HG02870 (cell line): ENCODE measurements around the gene DCAF16.
"Not testable (repeated sequence)": the region's sequence is repeated elsewhere in the genome, so short reads cannot be mapped to it uniquely, and the experiment has no call there.

ENCODE experiments used
- ATAC-seq: cut with Tn5 transposase; IDR thresholded peaks from one replicate; pipeline ENCODE4 v1.9.1; 2021; ENCODE audit warnings: mild to moderate bottlenecking, moderate library complexity; ENCODE audit not compliant: unreplicated experiment

The DCAF16 gene

DNA sequence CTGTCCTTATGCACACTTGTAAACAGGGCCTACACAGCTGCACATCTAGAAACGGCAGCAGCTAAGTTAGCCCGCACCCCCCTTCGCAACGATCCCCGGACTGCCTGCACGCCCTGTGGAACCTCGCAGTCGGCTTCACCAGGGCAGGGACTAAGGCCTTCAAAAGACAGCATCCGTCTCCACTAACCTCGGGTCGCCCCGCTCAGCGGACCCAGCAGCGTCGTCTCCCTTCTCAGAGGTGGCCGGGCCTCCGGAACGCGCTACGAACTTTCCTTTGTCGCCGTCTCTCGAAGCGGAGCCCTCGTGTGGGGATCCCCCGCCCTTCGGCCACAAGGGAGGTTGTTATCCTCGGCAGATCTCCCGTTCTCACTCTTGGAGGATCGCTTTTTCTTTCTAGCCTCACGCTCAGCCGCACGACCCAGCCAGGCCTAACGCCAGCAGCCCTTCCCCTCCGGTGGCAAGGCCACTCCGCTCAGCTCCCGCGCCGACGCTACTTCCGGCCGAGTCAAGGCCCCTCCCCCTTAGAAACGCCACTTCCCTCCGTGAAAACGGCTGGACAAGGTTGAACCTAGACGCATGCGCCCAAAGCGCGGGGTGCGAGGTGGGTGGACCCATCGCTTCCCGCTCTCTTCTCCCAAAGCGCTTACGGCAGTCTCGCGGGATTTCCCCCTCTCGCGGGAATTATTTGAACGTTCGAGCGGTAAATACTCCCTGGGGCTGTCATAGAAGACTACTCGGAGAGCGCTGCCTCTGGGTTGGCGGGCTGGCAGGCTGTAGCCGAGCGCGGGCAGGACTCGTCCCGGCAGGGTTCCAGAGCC lies at the start of gene DCAF16, which contains the start of gene NCAPG:
Gene DCAF16, minus strand, starts transcription at position 498 of the 818 bp plus-strand sequence. CDS start 6,616 bp downstream, outside the sequence.
Gene NCAPG, plus strand, starts transcription at position 720 of the 818 bp plus-strand sequence. CDS start 99 bp downstream, outside the sequence.
- peak; percentile 86 for ATAC-seq

- ATAC-seq = no peak
These were observed 49.3 kb upstream of the DCAF16 start for GRCh38 chr4:17859793-17860406.

DNA sequence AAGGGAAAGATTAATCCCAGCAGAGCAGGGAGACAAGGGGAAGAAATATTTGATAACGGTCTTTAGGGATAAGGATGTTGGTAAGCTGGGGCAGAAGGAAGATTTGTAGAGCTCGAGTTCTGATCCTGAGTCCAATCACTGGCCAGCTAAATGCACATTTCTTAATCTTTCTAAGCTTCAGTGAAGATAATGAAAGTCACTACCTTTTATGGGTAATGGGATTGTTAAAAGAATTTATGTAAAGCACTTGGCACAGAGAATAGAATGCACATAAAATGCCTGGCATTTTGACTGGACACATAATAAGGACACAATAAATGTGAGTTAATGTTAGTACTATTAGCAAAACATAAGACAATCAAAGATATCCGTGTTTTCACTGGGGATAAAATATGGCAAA lies 43.5 kb upstream of the DCAF16 start:
- ATAC-seq = no peak

- no peak for ATAC-seq
These were observed 41.4 kb upstream of the DCAF16 start for GRCh38 chr4:17851959-17852358.

DNA sequence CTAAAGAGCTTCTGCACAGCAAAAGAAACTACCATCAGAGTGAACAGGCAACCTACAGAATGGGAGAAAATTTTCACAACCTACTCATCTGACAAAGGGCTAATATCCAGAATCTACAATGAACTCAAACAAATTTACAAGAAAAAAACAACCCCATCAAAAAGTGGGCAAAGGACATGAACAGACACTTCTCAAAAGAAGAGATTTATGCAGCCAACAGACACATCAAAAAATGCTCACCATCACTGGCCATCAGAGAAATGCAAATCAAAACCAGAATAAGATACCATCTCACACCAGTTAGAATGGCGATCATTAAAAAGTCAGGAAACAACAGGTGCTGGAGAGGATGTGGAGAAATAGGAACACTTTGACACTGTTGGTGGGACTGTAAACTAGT lies 39.7 kb upstream of the DCAF16 start:
- not testable (repeated sequence) for ATAC-seq

GRCh38 chr4:17846266-17846665 lies 35.7 kb upstream of the DCAF16 start:
- no peak for ATAC-seq

DNA sequence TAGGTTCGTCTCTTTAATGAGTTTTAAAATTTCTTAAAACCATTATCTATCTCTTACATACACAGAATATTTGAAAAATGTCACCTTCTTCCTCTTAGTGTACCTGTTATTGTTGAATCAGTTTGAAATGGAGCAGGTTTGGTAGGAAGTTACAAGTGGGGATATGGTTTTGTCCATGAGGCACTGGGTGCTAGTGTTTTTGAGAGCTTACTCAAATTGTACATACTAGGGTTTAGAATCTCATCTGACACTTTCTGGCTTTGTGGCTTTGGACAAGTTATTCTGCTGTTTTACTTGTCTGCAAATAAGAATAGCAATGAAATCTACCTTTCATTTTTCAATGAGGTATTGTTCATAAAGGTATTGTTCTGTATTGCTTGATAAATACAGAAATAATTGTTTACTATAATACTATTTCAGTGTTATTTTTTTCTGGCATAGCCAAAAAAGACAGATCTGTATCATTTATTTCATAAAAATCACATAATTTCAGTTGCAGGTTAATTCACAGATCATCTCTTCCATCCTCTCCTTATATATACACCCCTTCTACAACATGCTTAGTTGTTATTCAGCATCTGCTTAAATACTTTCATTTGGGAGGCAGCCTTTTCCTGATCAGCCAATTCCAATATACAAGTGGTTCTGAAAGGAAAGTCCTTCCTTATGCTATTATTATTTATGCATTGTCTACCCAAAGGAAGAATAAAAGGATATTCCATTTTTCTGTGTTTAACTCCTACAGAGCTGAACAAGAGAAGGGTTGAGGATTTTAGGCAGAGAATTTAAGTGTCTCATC lies 13.5 kb upstream of the DCAF16 start:
- ATAC-seq = no peak

GRCh38 chr4:17817027-17817426 lies 6.5 kb upstream of the DCAF16 start:
- ATAC-seq = peak; percentile 81

- no peak for ATAC-seq
These were observed 5.6 kb upstream of the DCAF16 start for GRCh38 chr4:17816142-17816541.

DNA sequence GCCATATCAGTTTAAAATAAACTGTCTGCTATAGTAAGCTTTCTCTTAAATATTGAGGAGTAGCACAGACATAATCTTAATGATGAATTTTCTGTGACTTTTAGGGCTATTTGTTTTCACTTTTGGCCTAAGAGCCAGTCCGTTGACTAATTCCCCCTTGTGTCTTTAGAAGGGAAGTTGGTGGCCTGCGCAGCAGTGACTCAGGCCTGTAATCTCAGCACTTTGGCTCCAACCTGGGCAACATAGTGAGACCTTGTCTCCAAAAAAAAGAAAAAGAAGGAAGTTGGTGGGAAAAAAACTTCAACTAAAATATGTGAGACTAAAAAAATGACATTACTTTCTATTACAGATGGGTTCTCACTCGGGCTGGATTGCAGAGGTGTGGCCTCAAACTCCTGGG lies 3.6 kb upstream of the DCAF16 start:
- ATAC-seq = no peak

DNA sequence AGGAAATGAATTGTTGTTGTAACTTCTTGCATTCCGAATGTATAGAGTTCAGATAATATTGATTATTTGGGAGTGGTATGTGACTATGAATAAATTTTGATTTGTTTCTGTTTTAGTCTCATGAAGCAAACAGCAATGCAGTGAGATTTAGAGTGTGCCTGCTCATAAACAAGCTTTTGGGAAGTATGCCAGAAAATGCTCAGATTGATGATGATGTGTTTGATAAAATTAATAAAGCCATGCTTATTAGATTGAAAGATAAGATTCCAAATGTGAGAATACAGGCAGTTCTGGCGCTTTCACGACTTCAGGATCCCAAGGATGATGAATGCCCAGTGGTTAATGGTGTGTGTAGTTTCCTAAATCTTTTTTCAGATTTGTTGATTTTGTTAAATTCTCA lies 2.2 kb upstream of the DCAF16 start:
- no peak for ATAC-seq

- no peak for ATAC-seq
These were observed 1.6 kb upstream of the DCAF16 start for GRCh38 chr4:17812125-17812524.

DNA sequence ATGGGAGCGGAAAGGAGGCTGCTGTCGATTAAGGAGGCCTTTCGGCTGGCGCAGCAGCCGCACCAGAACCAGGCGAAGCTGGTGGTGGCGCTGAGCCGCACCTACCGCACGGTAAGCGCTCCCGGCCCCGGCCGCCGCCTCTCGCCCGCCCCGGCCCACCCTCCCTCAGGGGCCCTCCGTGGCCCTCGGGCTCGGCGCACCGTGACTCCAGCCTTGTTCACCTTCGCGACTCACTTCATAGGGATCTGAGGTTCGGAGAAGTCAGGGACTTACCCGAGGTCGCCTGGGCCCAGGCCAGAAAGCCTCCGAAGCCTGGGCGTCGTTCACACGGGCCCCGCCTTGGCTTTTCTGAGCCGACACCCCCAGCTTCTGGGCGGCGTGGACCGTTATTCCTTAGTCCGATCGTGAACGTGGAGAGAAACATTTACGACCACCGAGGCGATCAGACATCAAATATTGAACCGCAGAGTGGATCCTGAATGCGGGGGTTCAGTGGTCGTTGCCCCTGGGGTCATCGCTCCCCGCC lies 584 bp upstream of the DCAF16 start:
- peak; percentile 27 for ATAC-seq

DNA sequence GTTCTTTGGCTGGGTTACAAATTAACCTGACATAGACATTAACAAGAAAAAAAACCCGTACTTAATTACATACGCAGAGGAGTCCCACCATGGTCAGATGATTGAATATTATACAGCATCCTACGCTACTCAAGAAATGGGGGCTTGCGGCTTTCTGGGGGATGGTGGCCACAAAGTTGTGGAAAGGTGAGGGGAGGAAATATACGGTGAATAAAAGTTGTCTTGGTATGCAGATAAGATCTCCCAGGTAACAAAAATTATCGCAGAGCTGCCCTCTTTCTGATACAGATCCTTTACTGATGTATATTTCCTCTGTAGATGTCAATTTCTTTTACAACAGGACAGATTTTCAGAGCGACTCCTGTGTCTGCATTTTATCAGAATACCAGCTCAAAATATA lies 890 bp downstream of the DCAF16 start:
- ATAC-seq = no peak

DNA sequence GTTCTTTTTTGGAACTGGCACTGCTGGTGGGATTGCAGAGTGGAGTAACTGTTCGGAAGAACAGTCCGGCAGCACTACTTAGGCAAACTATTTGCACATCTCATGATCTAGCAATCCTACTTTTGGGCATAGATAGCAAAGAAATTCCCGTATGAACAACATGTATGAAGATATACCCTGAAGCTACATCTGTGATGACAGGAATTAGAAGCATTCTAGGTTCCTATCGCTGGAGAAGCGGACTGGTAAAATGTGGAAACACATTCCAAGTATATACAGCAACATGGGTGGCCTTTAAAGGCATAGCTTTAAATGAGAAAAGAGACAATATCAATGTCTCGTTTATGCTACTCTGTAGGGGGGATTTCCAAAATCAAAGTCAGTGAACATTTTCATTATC lies 3.1 kb downstream of the DCAF16 start:
- no peak for ATAC-seq

- ATAC-seq = peak; percentile 14
These were observed 4.9 kb downstream of the DCAF16 start for GRCh38 chr4:17805580-17806155.

DNA sequence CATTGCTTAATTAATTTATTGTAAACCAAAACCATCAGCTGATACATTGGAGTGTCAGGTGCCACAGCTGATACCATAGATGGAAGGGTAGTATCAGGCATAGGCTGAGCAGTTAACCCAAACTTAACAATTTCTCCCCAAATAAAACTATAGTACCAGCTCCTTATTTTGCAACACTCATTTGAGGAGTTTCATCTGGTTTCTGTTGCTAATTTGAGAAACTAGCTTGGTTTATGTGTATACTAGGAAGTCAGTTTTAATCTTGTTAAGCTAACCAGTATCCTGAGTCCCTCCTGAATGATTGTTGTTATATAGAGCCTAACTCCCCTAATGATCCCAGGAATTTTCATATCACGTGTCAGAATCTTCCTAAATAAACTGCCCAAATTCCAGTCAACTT lies 12.7 kb downstream of the DCAF16 start:
- ATAC-seq = peak; percentile 38

DNA sequence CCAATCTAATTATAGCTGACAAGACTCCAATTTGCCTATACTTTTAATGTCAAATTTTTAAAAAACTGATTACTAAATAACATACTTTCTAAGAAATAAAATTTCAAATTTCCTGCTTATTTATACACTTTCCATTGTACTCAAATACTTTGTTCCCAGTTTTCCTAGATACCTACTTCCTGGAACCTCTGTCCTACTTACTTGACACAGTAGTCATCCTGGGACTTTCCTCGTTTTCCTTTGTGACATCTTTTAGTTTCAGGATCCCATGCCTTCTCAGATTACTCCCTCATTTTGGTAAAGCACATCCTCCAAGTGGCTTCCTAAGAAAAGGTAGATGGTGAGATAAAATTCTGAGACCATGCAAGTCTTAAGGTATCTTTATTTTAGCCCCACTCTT lies 15.8 kb downstream of the DCAF16 start:
- ATAC-seq = no peak

DNA sequence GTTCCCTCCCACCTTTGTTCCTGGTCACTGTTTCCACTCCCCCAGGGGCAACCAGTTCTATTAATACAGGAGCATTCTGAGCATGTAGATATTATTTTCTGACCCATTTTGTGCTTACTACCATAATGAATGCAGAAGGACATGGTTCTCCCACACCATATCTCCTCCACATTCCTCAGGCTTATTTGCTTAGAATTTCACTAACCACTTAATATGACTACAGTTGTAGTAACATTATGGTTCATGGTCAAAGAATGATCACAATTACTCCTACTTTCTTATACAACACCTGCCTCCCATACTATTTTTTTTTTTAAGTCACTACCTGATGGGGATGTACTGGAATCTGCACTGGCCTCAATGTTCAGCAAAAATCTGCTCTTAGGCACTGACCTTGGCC lies 21.6 kb downstream of the DCAF16 start:
- no peak for ATAC-seq

DNA sequence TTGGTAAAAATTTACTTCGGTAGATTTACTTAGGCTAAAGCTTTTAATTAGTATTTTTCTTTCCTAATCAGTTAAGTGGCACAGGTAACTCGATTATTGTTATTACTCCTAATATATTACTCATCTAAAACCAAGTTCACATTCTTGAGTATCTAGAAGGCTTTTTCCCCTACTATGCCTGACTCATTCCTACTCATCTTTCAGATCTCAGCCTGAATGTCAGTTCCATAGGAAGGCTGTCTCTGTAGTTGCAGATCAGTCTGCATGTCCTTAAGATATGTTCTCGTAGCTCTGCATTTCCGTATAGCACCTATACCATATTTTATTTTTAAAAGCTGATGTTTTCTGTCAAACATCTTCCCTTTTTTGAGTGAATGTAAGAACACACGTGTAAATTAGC lies 23.2 kb downstream of the DCAF16 start:
- ATAC-seq = no peak

GRCh38 chr4:17786567-17786966 lies 24.0 kb downstream of the DCAF16 start:
- no peak for ATAC-seq
